Loucy (cell line): ENCODE results near the gene CHN1.

Source experiments
- CTCF ChIP-seq: fragments of 200-600 bp; sonication (generic); conservative IDR thresholded peaks from 2 replicates; pipeline ENCODE4 v1.5.1; 2014; ENCODE audit warnings: mild to moderate bottlenecking, antibody characterized with exemption, low read length
- EZH2phosphoT487 ChIP-seq: fragments of 200-600 bp; IDR thresholded peaks from 2 replicates; pipeline ENCODE4 v1.6.1; 2018; ENCODE audit warnings: antibody characterized with exemption, mild to moderate bottlenecking, moderate library complexity, borderline replicate concordance

- no peak for TF ChIP-seq CTCF
- no peak for TF ChIP-seq EZH2phosphoT487
Observed at GRCh38 chr2:174981331-174981730, 23.9 kb downstream of the CHN1 start.
